HepG2 (cell line): Measurements from ENCODE around the gene TGFA. TPM values are rescaled to one million over a fixed set of nuclear protein-coding genes. Genes with fewer than 3 reads are reported as not detected.

ENCODE experiments used
- AGO2 ChIP-seq: fragments of 200-400 bp; formaldehyde crosslinking; optimal IDR thresholded peaks from 2 replicates; pipeline ENCODE3; 2017; ENCODE audit warnings: mild to moderate bottlenecking, low read depth, low read length, moderate library complexity
- ARID2 ChIP-seq: sonication (generic); formaldehyde crosslinking; IDR thresholded peaks from 2 replicates; pipeline ENCODE4 v1.8.1; 2022; ENCODE audit warnings: mild to moderate bottlenecking, missing genetic modification reagents, borderline replicate concordance
- BRCA1 ChIP-seq: sonication (generic); formaldehyde crosslinking; IDR thresholded peaks from 2 replicates; pipeline ENCODE4 v1.4.0; 2020; ENCODE audit warnings: missing genetic modification reagents
- KDM3A ChIP-seq: IDR thresholded peaks from 2 replicates; pipeline ENCODE4 v1.6.1; 2018; ENCODE audit warnings: low read depth, missing compliant biosample characterization
- MAZ ChIP-seq, 2 experiments: sonication (generic) in 1 of 2; formaldehyde crosslinking in 1 of 2; IDR thresholded peaks; 2 replicates each; pipeline versions ENCODE4 v1.5.0 to v1.6.1; 2012 to 2020; ENCODE audit warnings: low read depth in 2 of 2, mild to moderate bottlenecking in 2 of 2, borderline replicate concordance in 1 of 2, improper control_type of control experiment in 1 of 2, low read length in 1 of 2, missing genetic modification reagents in 1 of 2, moderate library complexity in 1 of 2
- MEIS1 ChIP-seq: sonication (generic); formaldehyde crosslinking; IDR thresholded peaks from 2 replicates; pipeline ENCODE4 v1.9.0; 2021; ENCODE audit warnings: mild to moderate bottlenecking, missing genetic modification reagents, moderate library complexity, borderline replicate concordance
- NCOA1 ChIP-seq: sonication (generic); formaldehyde crosslinking; IDR thresholded peaks from 2 replicates; pipeline ENCODE4 v1.9.0; 2021; ENCODE audit warnings: missing genetic modification reagents
- PATZ1 ChIP-seq: sonication (generic); formaldehyde crosslinking; IDR thresholded peaks from 2 replicates; pipeline ENCODE4 v1.4.0; 2020; ENCODE audit warnings: missing genetic modification reagents
- STAG1 ChIP-seq: sonication (generic); formaldehyde crosslinking; IDR thresholded peaks from 2 replicates; pipeline ENCODE4 v1.4.0; 2020; ENCODE audit warnings: missing genetic modification reagents
- TFDP2 ChIP-seq: sonication (generic); formaldehyde crosslinking; IDR thresholded peaks from 2 replicates; pipeline ENCODE4 v1.4.0; 2020; ENCODE audit warnings: missing genetic modification reagents
- THAP7 ChIP-seq: sonication (generic); formaldehyde crosslinking; IDR thresholded peaks from 2 replicates; pipeline ENCODE4 v1.8.1; 2023; ENCODE audit warnings: mild to moderate bottlenecking, missing genetic modification reagents
- U2AF2 ChIP-seq: fragments of 200-400 bp; formaldehyde crosslinking; IDR thresholded peaks from 2 replicates; pipeline ENCODE4 v1.6.1; 2017; ENCODE audit warnings: low read depth, mild to moderate bottlenecking, low read length
- YY1 ChIP-seq: IDR thresholded peaks from 2 replicates; pipeline ENCODE4 v1.6.1; 2011; ENCODE audit warnings: low read length, low read depth, moderate library complexity, mild to moderate bottlenecking; ENCODE audit not compliant: insufficient read depth, insufficient replicate concordance
- ZBTB26 ChIP-seq: IDR thresholded peaks from 2 replicates; pipeline ENCODE4 v1.6.1; 2016; ENCODE audit warnings: missing compliant biosample characterization, missing genetic modification reagents, borderline replicate concordance
- ZFP41 ChIP-seq: sonication (generic); formaldehyde crosslinking; IDR thresholded peaks from 2 replicates; pipeline ENCODE4 v1.4.0; 2020; ENCODE audit warnings: mild to moderate bottlenecking, missing genetic modification reagents, borderline replicate concordance
- ZKSCAN5 ChIP-seq: sonication (generic); formaldehyde crosslinking; IDR thresholded peaks from 2 replicates; pipeline ENCODE4 v1.5.1; 2020; ENCODE audit warnings: mild to moderate bottlenecking, missing genetic modification reagents
- ZMYM3 ChIP-seq: sonication (generic); formaldehyde crosslinking; IDR thresholded peaks from 2 replicates; pipeline ENCODE4 v1.5.1; 2020; ENCODE audit warnings: mild to moderate bottlenecking, missing genetic modification reagents
- ZNF264 ChIP-seq: sonication (generic); formaldehyde crosslinking; IDR thresholded peaks from 2 replicates; pipeline ENCODE4 v1.4.0; 2020; ENCODE audit warnings: missing genetic modification reagents
- ZNF362 ChIP-seq: sonication (generic); formaldehyde crosslinking; IDR thresholded peaks from 2 replicates; pipeline ENCODE4 v1.4.0; 2020; ENCODE audit warnings: missing genetic modification reagents, mild to moderate bottlenecking, borderline replicate concordance
- ZNF44 ChIP-seq: sonication (generic); formaldehyde crosslinking; IDR thresholded peaks from 2 replicates; pipeline ENCODE4 v1.5.1; 2020; ENCODE audit warnings: mild to moderate bottlenecking, missing genetic modification reagents
- ZNF703 ChIP-seq: sonication (generic); formaldehyde crosslinking; IDR thresholded peaks from 2 replicates; pipeline ENCODE4 v1.5.1; 2020; ENCODE audit warnings: missing genetic modification reagents, mild to moderate bottlenecking, moderate library complexity, borderline replicate concordance
- ZNF773 ChIP-seq: sonication (generic); formaldehyde crosslinking; IDR thresholded peaks from 2 replicates; pipeline ENCODE4 v1.4.0; 2020; ENCODE audit warnings: missing genetic modification reagents, borderline replicate concordance
- ZSCAN25 ChIP-seq: sonication (generic); formaldehyde crosslinking; IDR thresholded peaks from 2 replicates; pipeline ENCODE4 v1.8.0; 2022; ENCODE audit warnings: mild to moderate bottlenecking, missing genetic modification reagents
- polyA plus RNA-seq, 8 experiments: library from polyadenylated mRNA; depleted of rRNA in 3 of 8; stranded (reverse) in 7 of 8; unstranded in 1 of 8; fragments of >200 nt; fragmentation: Illumina TruSeq in 4 of 8; extraction: Trizol in 4 of 8; gene quantifications; 2 replicates each; pipeline versions ENCODE4 v1.2.1 to v1.2.3, GENCODE V29; 2011 to 2016; ENCODE audit warnings: low read depth in 4 of 8, missing spikeins in 1 of 8, mixed read lengths in 1 of 8; ENCODE audit not compliant: insufficient read depth in 1 of 8
- total RNA-seq, 5 experiments: library from RNA; depleted of rRNA; stranded (reverse); fragments of >200 nt; fragmentation: Illumina TruSeq; extraction: Trizol; gene quantifications; 2 replicates each; pipeline ENCODE4 v1.2.3, GENCODE V29; 2016; ENCODE audit warnings: low read depth in 1 of 5

TGFA gene
- total and polyA plus RNA-seq, 2 of the 13 experiments (the other 11 are each of a cell fraction or from before 2014, with no cell fraction given): 7.8 to 15.3 TPM

GRCh38 chr2:70503896-70504295 is 49.7 kb downstream of the TGFA start (continued):
- TF ChIP-seq ZBTB26 (CRISPR knock-in tag) (no peak), BRCA1 (no peak), ZNF264 (CRISPR knock-in tag) (0 out of 2 replicates have a peak, but pooled peaks have one; percentile 35), ARID2 (no peak), PATZ1 (CRISPR knock-in tag) (no peak), KDM3A (CRISPR knock-in tag) (no peak), ZNF44 (CRISPR knock-in tag) (no peak), ZNF703 (no peak), ZKSCAN5 (CRISPR knock-in tag) (no peak), STAG1 (CRISPR knock-in tag) (no peak), U2AF2 (no peak), ZMYM3 (CRISPR knock-in tag) (no peak), ZFP41 (no peak), THAP7 (CRISPR knock-in tag) (no peak), MEIS1 (CRISPR knock-in tag) (no peak), ZSCAN25 (no peak), ZNF362 (CRISPR knock-in tag) (no peak), ZNF773 (CRISPR knock-in tag) (no peak), YY1 (no peak), NCOA1 (CRISPR knock-in tag) (no peak), TFDP2 (CRISPR knock-in tag) (no peak), MAZ (IDR thresholded peaks at IDR 0.05; ENCODE audit: borderline replicate concordance, low read depth, low read length) (no peak), MAZ (CRISPR knock-in tag; IDR thresholded peaks at IDR 0.05; ENCODE audit: low read depth) (no peak), AGO2 (no peak)
